Sigmoid colon (tissue), 4 donors: ENCODE measurements around the gene SON.

Experiments
- EP300 ChIP-seq, 4 donors: sonication (generic); formaldehyde crosslinking; IDR thresholded peaks; one replicate each; pipeline ENCODE4 v1.6.1; 2017; ENCODE audit warnings: antibody characterized with exemption in 4 of 4
- POLR2A ChIP-seq, 2 donors: fragments of 450-650 bp; IDR thresholded peaks; one replicate each; pipeline ENCODE4 v1.6.1; 2016; ENCODE audit warnings: antibody characterized with exemption in 2 of 2, mild to moderate bottlenecking in 2 of 2, moderate library complexity in 2 of 2
- POLR2AphosphoS5 ChIP-seq, 4 donors: sonication (generic); formaldehyde crosslinking; IDR thresholded peaks; one replicate each; pipeline ENCODE4 v1.6.1; 2017; ENCODE audit warnings: antibody characterized with exemption in 4 of 4
- TF ChIP-seq, protein P1 (sequence below), 4 experiments: fragments of 450-650 bp in 3 of 4; fragments of 200-600 bp in 1 of 4; IDR thresholded peaks; one replicate each; pipeline ENCODE4 v1.5.1; 2016 to 2019; ENCODE audit warnings: antibody characterized with exemption in 4 of 4, mild to moderate bottlenecking in 3 of 4, moderate library complexity in 2 of 4

DNA sequence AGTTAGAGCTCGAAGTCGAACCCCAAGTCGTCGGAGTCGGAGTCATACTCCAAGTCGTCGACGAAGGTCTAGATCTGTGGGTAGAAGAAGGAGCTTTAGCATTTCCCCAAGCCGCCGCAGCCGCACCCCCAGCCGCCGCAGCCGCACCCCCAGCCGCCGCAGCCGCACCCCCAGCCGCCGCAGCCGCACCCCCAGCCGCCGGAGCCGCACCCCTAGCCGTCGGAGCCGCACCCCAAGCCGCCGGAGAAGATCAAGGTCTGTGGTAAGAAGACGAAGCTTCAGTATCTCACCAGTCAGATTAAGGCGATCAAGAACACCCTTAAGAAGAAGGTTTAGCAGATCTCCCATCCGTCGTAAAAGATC lies 12.1 kb downstream of the SON start:
- TF ChIP-seq, protein P1, sequence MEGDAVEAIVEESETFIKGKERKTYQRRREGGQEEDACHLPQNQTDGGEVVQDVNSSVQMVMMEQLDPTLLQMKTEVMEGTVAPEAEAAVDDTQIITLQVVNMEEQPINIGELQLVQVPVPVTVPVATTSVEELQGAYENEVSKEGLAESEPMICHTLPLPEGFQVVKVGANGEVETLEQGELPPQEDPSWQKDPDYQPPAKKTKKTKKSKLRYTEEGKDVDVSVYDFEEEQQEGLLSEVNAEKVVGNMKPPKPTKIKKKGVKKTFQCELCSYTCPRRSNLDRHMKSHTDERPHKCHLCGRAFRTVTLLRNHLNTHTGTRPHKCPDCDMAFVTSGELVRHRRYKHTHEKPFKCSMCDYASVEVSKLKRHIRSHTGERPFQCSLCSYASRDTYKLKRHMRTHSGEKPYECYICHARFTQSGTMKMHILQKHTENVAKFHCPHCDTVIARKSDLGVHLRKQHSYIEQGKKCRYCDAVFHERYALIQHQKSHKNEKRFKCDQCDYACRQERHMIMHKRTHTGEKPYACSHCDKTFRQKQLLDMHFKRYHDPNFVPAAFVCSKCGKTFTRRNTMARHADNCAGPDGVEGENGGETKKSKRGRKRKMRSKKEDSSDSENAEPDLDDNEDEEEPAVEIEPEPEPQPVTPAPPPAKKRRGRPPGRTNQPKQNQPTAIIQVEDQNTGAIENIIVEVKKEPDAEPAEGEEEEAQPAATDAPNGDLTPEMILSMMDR (IDR thresholded peaks at IDR 0.05): no peak
- no peak for TF ChIP-seq EP300 (IDR thresholded peaks at IDR 0.05)
- TF ChIP-seq POLR2A (IDR thresholded peaks at IDR 0.05): no peak
- no peak for TF ChIP-seq POLR2AphosphoS5 (IDR thresholded peaks at IDR 0.05)
